ENCODE results near the gene CNR1.

The CNR1 gene

DNA sequence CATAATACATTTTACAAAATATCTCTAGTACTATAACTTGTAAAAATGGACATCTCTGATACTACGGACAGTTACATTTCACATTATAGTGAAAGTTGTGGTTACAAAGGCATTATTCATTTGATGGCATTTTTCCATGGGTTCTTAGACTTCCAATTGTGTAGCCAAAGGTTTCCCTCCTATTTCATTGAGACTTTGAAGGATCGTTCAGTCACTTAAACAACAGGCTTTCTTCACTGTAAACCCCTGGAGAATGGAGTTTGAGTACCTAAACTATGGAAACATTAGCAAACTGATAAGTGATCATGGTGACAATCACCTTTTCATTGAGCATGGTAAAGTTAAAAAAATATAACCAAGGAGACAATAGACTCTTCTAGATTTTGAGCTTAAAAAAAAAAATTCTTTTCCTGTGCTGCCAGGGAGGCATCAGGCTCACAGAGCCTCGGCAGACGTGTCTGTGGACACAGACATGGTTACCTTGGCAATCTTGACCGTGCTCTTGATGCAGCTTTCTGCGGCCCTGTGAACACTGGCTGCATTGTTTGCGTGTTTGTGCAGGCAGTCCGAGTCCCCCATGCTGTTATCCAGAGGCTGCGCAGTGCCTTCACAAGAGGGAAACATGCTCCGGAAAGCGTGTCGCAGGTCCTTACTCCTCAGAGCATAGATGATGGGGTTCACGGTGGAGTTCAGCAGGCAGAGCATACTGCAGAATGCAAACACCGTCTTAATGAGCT, 22.6 kb downstream of the CNR1 start:
- no peak for DNase-seq

- DNase-seq, result no peak
Measured at GRCh38 chr6:88142297-88142668, 23.9 kb downstream of the CNR1 start.

DNA sequence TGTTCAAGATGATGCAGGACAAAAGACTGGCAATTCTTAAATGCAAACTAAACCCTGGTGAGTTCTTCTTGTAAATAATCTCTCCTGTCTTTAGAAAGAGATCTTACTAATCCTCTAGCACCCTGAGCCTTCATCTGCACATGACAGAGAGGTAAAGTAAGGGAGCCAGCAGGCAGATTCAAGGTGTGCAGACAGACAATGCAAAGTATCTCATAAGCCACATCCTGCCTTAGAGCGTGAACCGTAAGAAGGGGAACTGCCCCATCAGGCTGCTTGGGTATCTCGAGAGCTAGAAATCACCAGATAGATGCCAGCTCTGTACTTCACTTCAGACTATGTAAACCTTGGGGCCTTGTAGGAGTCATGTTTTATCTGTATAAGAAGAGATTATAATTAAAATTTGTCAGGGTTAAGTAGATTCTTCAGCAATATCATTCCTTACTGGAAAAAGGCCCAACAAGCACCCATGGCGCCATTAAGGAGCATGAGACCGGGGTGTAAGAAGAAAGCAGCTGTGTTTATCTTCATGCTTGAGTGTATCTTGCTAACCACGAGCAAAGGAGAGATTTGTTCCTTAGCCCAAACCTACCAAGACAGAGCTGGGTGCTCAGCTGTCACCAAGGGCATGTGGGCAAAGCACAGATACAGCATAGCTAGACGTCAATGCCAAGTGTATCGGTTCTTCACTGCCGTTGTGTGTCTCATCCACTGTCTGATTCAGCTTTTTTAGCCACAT, 24.4 kb downstream of the CNR1 start:
- DNase-seq, result no peak

DNA sequence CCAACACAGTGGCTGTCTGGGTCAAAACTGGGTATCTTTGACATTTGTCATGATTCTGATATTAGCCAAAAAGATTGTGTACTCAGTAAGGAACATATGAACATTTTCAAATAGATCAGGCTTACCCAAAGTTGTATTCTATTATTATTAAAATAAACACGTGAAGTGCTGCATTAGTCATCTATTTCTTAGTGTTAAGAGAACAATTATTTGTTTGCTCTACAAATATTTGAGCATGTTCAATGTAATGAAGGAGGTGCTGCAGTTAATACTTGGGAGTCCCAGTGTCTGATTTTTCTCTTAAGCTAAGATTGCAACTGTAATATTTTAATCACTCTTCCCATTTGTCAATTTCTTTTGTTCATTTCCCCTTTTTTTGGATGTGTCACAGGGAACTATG, 28.2 kb downstream of the CNR1 start:
- DNase-seq, result no peak

- no peak for DNase-seq
Measured at GRCh38 chr6:88135578-88136114, 30.5 kb downstream of the CNR1 start.

- DNase-seq, result no peak
Measured at GRCh38 chr6:88134575-88134974, 31.6 kb downstream of the CNR1 start.

GRCh38 chr6:88133718-88134117, 32.4 kb downstream of the CNR1 start:
- DNase-seq, result no peak

- no peak for DNase-seq
Measured at GRCh38 chr6:88124925-88125557, 41.1 kb downstream of the CNR1 start.

DNA sequence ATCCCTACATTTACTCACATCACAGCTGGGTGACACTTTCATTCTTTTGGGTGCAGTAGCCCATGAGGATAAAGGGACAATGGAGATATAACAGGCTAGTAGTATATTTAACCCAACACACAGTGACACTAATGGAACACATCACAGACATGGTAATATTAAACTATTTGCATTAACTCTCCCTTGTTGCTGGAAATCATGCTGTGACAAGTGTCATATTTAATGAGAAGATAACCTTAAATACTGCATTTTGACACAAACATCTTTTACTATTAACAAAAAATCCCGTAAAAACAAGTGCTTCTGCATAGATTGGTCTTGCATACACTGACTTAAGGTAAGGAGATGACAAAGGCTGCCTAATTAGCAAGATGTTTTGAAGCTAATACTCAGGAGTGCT, 45.5 kb downstream of the CNR1 start:
- no peak for DNase-seq

GRCh38 chr6:88119769-88120168, 46.4 kb downstream of the CNR1 start:
- DNase-seq, result no peak

DNA sequence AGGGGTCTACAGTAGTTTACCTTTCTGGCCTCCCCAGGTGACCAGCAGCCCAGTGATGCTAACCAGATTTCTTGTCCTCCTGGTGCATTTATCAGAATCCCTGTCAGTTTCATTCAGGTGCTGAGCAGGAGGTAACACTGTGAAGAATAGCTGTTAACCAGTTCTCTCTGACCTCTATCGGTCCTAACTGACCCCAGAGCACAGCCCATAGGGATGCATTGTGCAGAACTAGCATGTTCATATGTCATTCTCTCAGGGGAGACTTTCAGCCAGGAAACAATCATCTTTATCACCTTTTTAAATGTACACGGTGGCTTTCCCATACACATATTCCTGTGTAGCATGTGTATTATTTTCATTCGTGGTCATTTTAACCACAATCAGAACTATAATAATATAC, 49.9 kb downstream of the CNR1 start:
- DNase-seq, result no peak

DNA sequence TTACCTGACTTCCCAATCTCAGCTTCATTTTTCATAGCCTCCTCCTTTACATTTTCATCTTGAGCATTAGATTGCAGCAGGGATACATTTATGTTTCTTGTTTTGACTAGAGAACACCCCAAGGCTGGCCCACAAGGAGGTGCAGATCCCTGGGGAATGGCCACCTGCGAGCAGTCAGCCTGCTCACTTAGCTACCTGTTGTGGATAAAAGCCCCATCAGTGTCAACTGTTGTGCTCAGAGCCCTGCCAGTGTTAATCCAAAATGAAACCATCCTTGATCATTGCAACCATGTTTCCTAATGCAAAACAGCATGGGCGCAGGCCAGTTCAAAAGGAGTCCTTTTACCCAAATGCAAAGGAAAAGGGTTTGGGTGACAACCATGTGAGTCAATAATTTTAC, 50.8 kb downstream of the CNR1 start:
- no peak for DNase-seq

- no peak for DNase-seq
Measured at GRCh38 chr6:88114838-88115237, 51.3 kb downstream of the CNR1 start.

GRCh38 chr6:88111991-88112390, 54.2 kb downstream of the CNR1 start:
- no peak for DNase-seq

DNA sequence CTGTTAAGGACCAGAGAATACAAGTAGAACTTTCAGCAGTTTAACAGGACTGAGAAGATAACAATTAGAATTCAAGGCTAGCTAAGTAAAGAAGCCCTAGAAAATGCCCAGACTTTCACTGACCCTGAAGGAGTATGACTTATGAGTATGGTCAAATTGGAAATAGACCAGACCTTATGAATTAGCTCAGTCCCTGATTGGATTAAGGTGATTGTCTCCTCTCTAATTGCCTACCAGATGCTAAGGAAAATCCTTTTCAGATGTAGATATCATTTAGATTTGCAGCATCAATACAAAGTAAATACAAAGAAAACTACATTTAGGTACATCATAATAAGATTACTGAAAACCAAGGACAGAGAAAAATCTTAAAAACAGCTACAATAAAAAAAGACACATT, 58.9 kb downstream of the CNR1 start:
- no peak for DNase-seq

DNA sequence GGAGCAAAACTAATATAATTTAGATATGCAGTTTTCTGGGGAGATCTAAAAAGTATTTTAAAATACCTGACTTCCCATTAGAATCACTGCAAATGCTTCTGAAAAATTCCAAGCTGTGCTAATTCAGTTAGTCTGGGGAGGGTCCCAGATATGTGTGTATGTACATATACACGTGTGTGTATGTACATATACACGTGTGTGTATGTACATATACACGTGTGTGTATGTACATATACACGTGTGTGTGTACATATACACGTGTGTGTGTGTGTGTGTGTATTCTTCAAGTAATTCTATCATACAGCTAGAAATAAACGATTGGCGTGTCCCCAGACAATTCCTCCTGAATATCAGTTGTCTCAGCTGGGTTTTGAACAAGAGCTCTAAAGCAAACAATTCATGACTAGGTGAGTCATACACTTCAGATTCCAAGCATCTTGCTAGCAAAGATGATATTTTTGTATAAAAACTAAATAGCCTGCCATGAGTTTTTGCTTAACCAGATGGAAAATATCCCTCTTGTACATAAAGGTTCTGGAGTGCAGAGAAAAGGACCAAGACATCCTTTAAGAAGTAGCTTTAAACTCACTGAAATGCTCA, 60.3 kb downstream of the CNR1 start:
- no peak for DNase-seq

All from fibroblast of skin of right quadriceps (primary cell).